H1 (cell line): ENCODE data around the gene PAPOLG. TPM values are rescaled to one million over a fixed set of nuclear protein-coding genes. Genes with fewer than 3 reads are reported as not detected.

Experiments
- CTCF ChIA-PET: fragments of 300-600 bp; sonication (Branson Sonifier 250); formaldehyde crosslinking; loops from one replicate; lab custom pipeline; 2021; ENCODE audit not compliant: partially characterized antibody; lab: Charles Lee
- POLR2A ChIA-PET: fragments of 300-600 bp; sonication (Branson Sonifier 250); formaldehyde crosslinking; loops from one replicate; lab custom pipeline; 2021; ENCODE audit warnings: inconsistent platforms; ENCODE audit not compliant: partially characterized antibody; lab: Charles Lee
- DNase-seq, 2 experiments: peaks; one replicate each; pipeline versions ENCODE4 v3.0.0 to v3.0.0-alpha.2; 2010 to 2022; ENCODE audit warnings: low spot score in 2 of 2, low read depth in 1 of 2, mixed read lengths in 1 of 2
- FAIRE-seq: peaks from 2 replicates; lab custom pipeline; 2011; peaks lifted over from hg19 to GRCh38; lab: Jason Lieb, UNC
- H2AFZ ChIP-seq: 2 replicates; pipeline ENCODE4 v1.8.1; 2012; ENCODE audit warnings: low read length, inconsistent platforms
- H2AK5ac ChIP-seq: 2 replicates; pipeline ENCODE4 v1.6.1; 2013; ENCODE audit warnings: low read depth, low read length
- H2BK120ac ChIP-seq: replicated peaks from 2 replicates; pipeline ENCODE3; 2013; ENCODE audit warnings: low read depth, low read length, inconsistent platforms
- H2BK12ac ChIP-seq: 2 replicates; pipeline ENCODE4 v1.6.1; 2013; ENCODE audit warnings: low read depth, low read length
- H2BK15ac ChIP-seq: 2 replicates; pipeline ENCODE4 v1.6.1; 2013; ENCODE audit warnings: low read length
- H2BK20ac ChIP-seq: 2 replicates; pipeline ENCODE4 v1.6.1; 2013; ENCODE audit warnings: low read length
- H2BK5ac ChIP-seq: 2 replicates; pipeline ENCODE4 v1.6.1; 2013; ENCODE audit warnings: low read depth, low read length
- H3K14ac ChIP-seq: 2 replicates; pipeline ENCODE4 v1.6.1; 2013; ENCODE audit warnings: inconsistent platforms; ENCODE audit not compliant: insufficient read length
- H3K18ac ChIP-seq: 2 replicates; pipeline ENCODE4 v1.6.1; 2013; ENCODE audit warnings: low read length; ENCODE audit errors: extremely low read depth
- H3K23ac ChIP-seq: 2 replicates; pipeline ENCODE4 v1.6.1; 2013; ENCODE audit warnings: inconsistent platforms; ENCODE audit not compliant: insufficient read length
- H3K23me2 ChIP-seq: 2 replicates; pipeline ENCODE4 v1.6.1; 2013; ENCODE audit warnings: low read depth, low read length
- H3K27ac ChIP-seq: 2 replicates; pipeline ENCODE4 v1.6.1; 2011; ENCODE audit warnings: low read depth, low read length, inconsistent platforms
- H3K27me3 ChIP-seq, 4 experiments: replicated peaks in 1 of 4; 1 replicate in 1 of 4; 2 replicates in 3 of 4; pipeline versions ENCODE4 v1.6.1 to v1.8.1; 2011 to 2013; ENCODE audit warnings: low read length in 3 of 4, mild to moderate bottlenecking in 3 of 4, inconsistent platforms in 2 of 4, mixed read lengths in 2 of 4, moderate library complexity in 1 of 4; ENCODE audit not compliant: control insufficient read depth in 3 of 4, insufficient read depth in 3 of 4; ENCODE audit errors: extremely low read depth in 1 of 4
- H3K36me3 ChIP-seq, 4 experiments: 2 replicates each; pipeline versions ENCODE4 v1.6.1 to v1.8.1; 2011 to 2013; ENCODE audit warnings: mild to moderate bottlenecking in 4 of 4, low read length in 3 of 4, moderate library complexity in 2 of 4, control low read depth in 1 of 4, inconsistent platforms in 1 of 4; ENCODE audit not compliant: insufficient read depth in 4 of 4, control insufficient read depth in 2 of 4
- H3K4ac ChIP-seq: replicated peaks from 2 replicates; pipeline ENCODE3; 2013; ENCODE audit warnings: low read length, low read depth, mixed read lengths, inconsistent platforms; ENCODE audit not compliant: insufficient read length
- H3K4me1 ChIP-seq, 4 experiments: replicated peaks in 1 of 4; 1 replicate in 1 of 4; 2 replicates in 3 of 4; pipeline versions ENCODE4 v1.6.1 to v1.8.1; 2011 to 2013; ENCODE audit warnings: low read length in 3 of 4, inconsistent platforms in 2 of 4, mixed read lengths in 1 of 4; ENCODE audit not compliant: insufficient read depth in 4 of 4, control insufficient read depth in 3 of 4
- H3K4me2 ChIP-seq, 2 experiments: 2 replicates each; pipeline versions ENCODE4 v1.6.1 to v1.8.1; 2011 to 2013; ENCODE audit warnings: low read depth in 2 of 2, low read length in 2 of 2, control low read depth in 1 of 2, inconsistent platforms in 1 of 2, mild to moderate bottlenecking in 1 of 2; ENCODE audit not compliant: insufficient read depth in 1 of 2
- H3K4me3 ChIP-seq, 4 experiments: fragments of 200-600, 300-600 bp in 1 of 4; sonication (generic), shearing (Covaris generic), sonication (Bioruptor Twin) in 1 of 4; 2 replicates each; pipeline versions ENCODE4 v1.5.1 to v1.8.1; 2011 to 2016; ENCODE audit warnings: low read length in 4 of 4, low read depth in 3 of 4, control low read depth in 2 of 4, inconsistent platforms in 2 of 4, mild to moderate bottlenecking in 2 of 4, mixed read lengths in 1 of 4, moderate library complexity in 1 of 4; ENCODE audit not compliant: insufficient read depth in 2 of 4; ENCODE audit errors: extremely low read depth in 1 of 4
- H3K56ac ChIP-seq: replicated peaks from 2 replicates; pipeline ENCODE3; 2013; ENCODE audit warnings: low read depth, mild to moderate bottlenecking, mixed read lengths, low read length, inconsistent platforms; ENCODE audit not compliant: insufficient read length
- H3K79me1 ChIP-seq: 2 replicates; pipeline ENCODE4 v1.6.1; 2013; ENCODE audit warnings: low read depth, low read length, control low read depth
- H3K79me2 ChIP-seq, 2 experiments: 2 replicates each; pipeline versions ENCODE4 v1.6.1 to v1.8.1; 2012 to 2013; ENCODE audit warnings: low read length in 2 of 2, mild to moderate bottlenecking in 2 of 2, inconsistent platforms in 1 of 2; ENCODE audit not compliant: insufficient read depth in 2 of 2, control insufficient read depth in 1 of 2
- H3K9ac ChIP-seq, 4 experiments: replicated peaks in 1 of 4; 1 replicate in 1 of 4; 2 replicates in 3 of 4; pipeline versions ENCODE4 v1.6.1 to v1.8.1; 2011 to 2013; ENCODE audit warnings: low read depth in 3 of 4, low read length in 3 of 4, control low read depth in 2 of 4, mild to moderate bottlenecking in 2 of 4, moderate library complexity in 2 of 4, inconsistent platforms in 1 of 4; ENCODE audit errors: extremely low read depth in 1 of 4
- H3K9me3 ChIP-seq, 2 experiments: 2 replicates each; pipeline versions ENCODE4 v1.6.1 to v1.8.1; 2012 to 2013; ENCODE audit warnings: mild to moderate bottlenecking in 2 of 2, moderate library complexity in 2 of 2, control low read depth in 1 of 2, inconsistent platforms in 1 of 2, low read depth in 1 of 2, low read length in 1 of 2, mixed read lengths in 1 of 2; ENCODE audit not compliant: insufficient read depth in 2 of 2
- H4K20me1 ChIP-seq, 2 experiments: replicated peaks in 1 of 2; 2 replicates each; pipeline versions ENCODE3 to v1.8.1; 2011 to 2013; ENCODE audit warnings: inconsistent platforms in 2 of 2, low read length in 2 of 2, mild to moderate bottlenecking in 1 of 2; ENCODE audit not compliant: insufficient read depth in 2 of 2, control insufficient read depth in 1 of 2
- H4K5ac ChIP-seq: 2 replicates; pipeline ENCODE4 v1.6.1; 2013; ENCODE audit warnings: low read length, low read depth, mixed read lengths, inconsistent platforms; ENCODE audit not compliant: insufficient read length
- H4K8ac ChIP-seq: 2 replicates; pipeline ENCODE4 v1.8.0; 2013; ENCODE audit warnings: mild to moderate bottlenecking, moderate library complexity, low read length, inconsistent platforms; ENCODE audit not compliant: insufficient read depth; ENCODE audit errors: extremely low read depth
- H4K91ac ChIP-seq: replicated peaks from 2 replicates; pipeline ENCODE3; 2013; ENCODE audit warnings: low read length, mixed read lengths, inconsistent platforms; ENCODE audit not compliant: insufficient read length
- ATF2 ChIP-seq: IDR thresholded peaks from 2 replicates; pipeline ENCODE4 v1.6.1; 2012; ENCODE audit warnings: low read length, inconsistent platforms
- CHD1 ChIP-seq: IDR thresholded peaks from 2 replicates; pipeline ENCODE4 v1.6.1; 2012; ENCODE audit warnings: low read depth, low read length, improper control_type of control experiment
- CTCF ChIP-seq, 3 experiments: IDR thresholded peaks; 1 replicate in 2 of 3; 2 replicates in 1 of 3; pipeline versions ENCODE4 v1.5.1 to v1.6.1; 2011; ENCODE audit warnings: low read length in 3 of 3, mild to moderate bottlenecking in 3 of 3, inconsistent platforms in 2 of 3, low read depth in 1 of 3, moderate library complexity in 1 of 3; ENCODE audit not compliant: insufficient read depth in 1 of 3; ENCODE audit errors: control extremely low read depth in 1 of 3
- RAD21 ChIP-seq, 2 experiments: IDR thresholded peaks in 1 of 2; conservative IDR thresholded peaks in 1 of 2; 2 replicates each; pipeline ENCODE4 v1.6.1; 2011; ENCODE audit warnings: low read depth in 2 of 2, low read length in 2 of 2, improper control_type of control experiment in 1 of 2, inconsistent platforms in 1 of 2, mild to moderate bottlenecking in 1 of 2, moderate library complexity in 1 of 2
- RBBP5 ChIP-seq: IDR thresholded peaks from 2 replicates; pipeline ENCODE4 v1.7.1; 2012; ENCODE audit warnings: low read depth, mild to moderate bottlenecking, inconsistent platforms, low read length, moderate library complexity, borderline replicate concordance
- RFX5 ChIP-seq: IDR thresholded peaks from 2 replicates; pipeline ENCODE4 v1.6.1; 2011; ENCODE audit warnings: low read depth, low read length, improper control_type of control experiment, borderline replicate concordance
- RNF2 ChIP-seq: fragments of 200-900, 300-1000 bp; sonication (generic); IDR thresholded peaks from 2 replicates; pipeline ENCODE4 v1.7.1; 2016; ENCODE audit warnings: borderline replicate concordance, low read depth, mild to moderate bottlenecking, antibody characterized with exemption, low read length; ENCODE audit not compliant: poor library complexity, severe bottlenecking; ENCODE audit errors: missing control alignments
- TAF7 ChIP-seq: optimal IDR thresholded peaks from 2 replicates; pipeline ENCODE3; 2011; ENCODE audit warnings: low read depth, mild to moderate bottlenecking, inconsistent platforms, low read length, moderate library complexity, borderline replicate concordance
- YY1 ChIP-seq: IDR thresholded peaks from 2 replicates; pipeline ENCODE4 v1.6.1; 2011; ENCODE audit warnings: low read depth, mild to moderate bottlenecking, low read length
- WGBS, 2 experiments: shearing (Covaris generic) in 1 of 2; methylation state at CpG; one replicate each; pipeline versions ENCODE4 v1.1.6 to v1.1.7; 2013 to 2015; ENCODE audit warnings: low lambda C conversion rate in 2 of 2, mixed read lengths in 2 of 2, inconsistent platforms in 1 of 2, low coverage in 1 of 2, missing lambda C conversion rate in 1 of 2; ENCODE audit not compliant: insufficient replicate concordance in 2 of 2, insufficient coverage in 1 of 2, insufficient read length in 1 of 2; ENCODE audit errors: extremely low coverage in 1 of 2, missing lambda C conversion rate in 1 of 2; 5-methylcytosine and 5-hydroxymethylcytosine counted together
- polyA plus RNA-seq, 7 experiments: library from polyadenylated mRNA; depleted of rRNA in 3 of 7; stranded (reverse) in 5 of 7; unstranded in 2 of 7; fragments of >200 nt in 5 of 7; fragments of 200-250 nt in 2 of 7; gene quantifications; 1 replicate in 5 of 7; 2 replicates in 1 of 7; 4 replicates in 1 of 7; pipeline versions ENCODE4 v1.2.1 to v1.2.3, GENCODE V29; 2011 to 2013; ENCODE audit warnings: missing spikeins in 2 of 7, mixed read lengths in 2 of 7
- total RNA-seq: library from RNA; stranded (reverse); fragmentation: NEBNext Ultra II Directional; extraction: Animal tissue kit (Norgen Biotek cat#: 25700); gene quantifications from 2 replicates; pipeline ENCODE4 v1.2.1, GENCODE V29; 2021

PAPOLG gene
- total and polyA plus RNA-seq, 2 of the 8 experiments (the other 6 are each of a cell fraction or from before 2014, with no cell fraction given) = 6.5 to 21.5 TPM

- Histone ChIP-seq H2BK12ac (no peak overlapping the region), H3K56ac (no peak overlapping the region), H3K23me2 (no peaks in the 10 kb centered on the region), H3K9me3 (no peaks in the 10 kb centered on the region), H3K14ac (no peak overlapping the region), H3K79me2 (no peaks in the 10 kb centered on the region), H3K27me3 (peaks cover 10 to 27% (median 18%) of the 10 kb centered on the region in 4 experiments), H4K8ac (no peak overlapping the region), H2BK20ac (no peak overlapping the region), H4K91ac (no peak overlapping the region), H2BK120ac (no peak overlapping the region), H4K20me1 (no peaks in the 10 kb centered on the region), H4K5ac (no peak overlapping the region), H2BK15ac (no peak overlapping the region), H3K4me1 (no peaks in the 10 kb centered on the region), H3K9ac (no peak overlapping the region), H2BK5ac (no peak overlapping the region), H2AFZ (no peak overlapping the region), H3K4me2 (no peak overlapping the region), H3K23ac (no peak overlapping the region), H3K4ac (no peak overlapping the region), H3K27ac (no peak overlapping the region), H3K79me1 (no peaks in the 10 kb centered on the region), H3K18ac (no peak overlapping the region), H2AK5ac (no peak overlapping the region), H3K36me3 (no peaks in the 10 kb centered on the region), H3K4me3 (no peak overlapping the region)
- no peak for FAIRE-seq
- no peak for DNase-seq
- POLR2A ChIA-PET = no interaction called here
- CTCF ChIA-PET = interaction anchor here (1.1 to 1.4 kb wide), 2 partner anchors 17 to 39 kb away, joined by 3 to 4 read pairs; no protein-coding TSS in a partner anchor
- 90% methylated on average over 2 of the region's 2 CpGs; no CpG with 5 or more reads in 1 of the 2 experiments for WGBS, 2 experiments
- TF ChIP-seq RBBP5 (no peak), CTCF (IDR thresholded peaks at IDR 0.05; ENCODE audit: control extremely low read depth in 1 of 3, insufficient read depth in 1 of 3, low read depth in 1 of 3, low read length in 3 of 3) (no peak), CHD1 (no peak), YY1 (no peak), RAD21 (IDR thresholded peaks at IDR 0.05 in 1 of 2, conservative IDR thresholded peaks at IDR 0.05 in 1 of 2; ENCODE audit: low read depth in 2 of 2, low read length in 2 of 2) (no peak), ATF2 (no peak), RNF2 (no peak), RFX5 (no peak), TAF7 (no peak)
Measured at GRCh38 chr2:60832621-60833020, 76.6 kb downstream of the PAPOLG start.
